Measurements from ENCODE around the gene ALOX5.

DNA sequence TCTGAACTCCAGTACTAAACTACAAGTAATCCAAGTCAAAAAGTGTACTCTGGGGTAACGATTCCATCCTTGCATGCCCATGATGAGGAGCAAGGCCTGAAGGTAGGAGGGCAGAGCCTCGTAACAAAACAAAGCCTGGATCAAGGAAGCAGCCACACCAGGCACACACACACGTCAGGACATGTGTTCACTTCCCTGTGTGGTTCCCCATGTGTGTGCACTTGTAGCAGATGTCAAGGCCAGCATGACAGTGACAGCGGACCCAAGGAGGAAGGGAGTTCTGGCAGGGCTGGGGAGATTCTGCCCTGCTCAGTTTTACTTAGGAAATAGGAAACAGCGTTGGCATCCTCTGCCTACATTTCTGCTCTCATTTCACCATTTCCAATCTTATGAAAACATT, 92.8 kb downstream of the ALOX5 start:
- TF ChIP-seq, protein P1, sequence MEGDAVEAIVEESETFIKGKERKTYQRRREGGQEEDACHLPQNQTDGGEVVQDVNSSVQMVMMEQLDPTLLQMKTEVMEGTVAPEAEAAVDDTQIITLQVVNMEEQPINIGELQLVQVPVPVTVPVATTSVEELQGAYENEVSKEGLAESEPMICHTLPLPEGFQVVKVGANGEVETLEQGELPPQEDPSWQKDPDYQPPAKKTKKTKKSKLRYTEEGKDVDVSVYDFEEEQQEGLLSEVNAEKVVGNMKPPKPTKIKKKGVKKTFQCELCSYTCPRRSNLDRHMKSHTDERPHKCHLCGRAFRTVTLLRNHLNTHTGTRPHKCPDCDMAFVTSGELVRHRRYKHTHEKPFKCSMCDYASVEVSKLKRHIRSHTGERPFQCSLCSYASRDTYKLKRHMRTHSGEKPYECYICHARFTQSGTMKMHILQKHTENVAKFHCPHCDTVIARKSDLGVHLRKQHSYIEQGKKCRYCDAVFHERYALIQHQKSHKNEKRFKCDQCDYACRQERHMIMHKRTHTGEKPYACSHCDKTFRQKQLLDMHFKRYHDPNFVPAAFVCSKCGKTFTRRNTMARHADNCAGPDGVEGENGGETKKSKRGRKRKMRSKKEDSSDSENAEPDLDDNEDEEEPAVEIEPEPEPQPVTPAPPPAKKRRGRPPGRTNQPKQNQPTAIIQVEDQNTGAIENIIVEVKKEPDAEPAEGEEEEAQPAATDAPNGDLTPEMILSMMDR (IDR thresholded peaks at IDR 0.05 in 8 of 11, conservative IDR thresholded peaks at IDR 0.05 in 3 of 11), result no peak
- no peak for TF ChIP-seq POLR2A (IDR thresholded peaks at IDR 0.05)

Measured in spleen (tissue), 7 donors.